Lung (tissue), 12 donors: ENCODE results near the gene SYMPK. TPM values are rescaled to one million over a fixed set of nuclear protein-coding genes. Genes with fewer than 3 reads are reported as not detected.
"Not testable (repeated sequence)": the region's sequence is repeated elsewhere in the genome, so short reads cannot be mapped to it uniquely, and the experiment has no call there.

Source experiments
- ATAC-seq: fragments of 200-7000 bp; cut with Tn5 transposase; one replicate; pipeline ENCODE4 v1.9.1; 2020; ENCODE audit warnings: moderate number of reproducible peaks; ENCODE audit not compliant: insufficient read depth, low FRiP score
- DNase-seq, 3 donors: peaks; one replicate each; pipeline ENCODE4 v3.0.0-alpha.2; 2013 to 2017
- H3K27ac ChIP-seq, 2 donors: one replicate each; pipeline ENCODE4 v1.5.1; 2013; ENCODE audit warnings: mild to moderate bottlenecking in 2 of 2, moderate library complexity in 2 of 2, control low read depth in 1 of 2, inconsistent platforms in 1 of 2, low read depth in 1 of 2, low read length in 1 of 2
- H3K27me3 ChIP-seq, 3 donors: one replicate each; pipeline ENCODE4 v1.5.1; 2013; ENCODE audit warnings: low read length in 2 of 3; ENCODE audit not compliant: control insufficient read depth in 3 of 3, insufficient read depth in 3 of 3
- H3K36me3 ChIP-seq, 4 donors: one replicate each; pipeline ENCODE4 v1.5.1; 2013; ENCODE audit warnings: low read length in 4 of 4, mild to moderate bottlenecking in 1 of 4, moderate library complexity in 1 of 4; ENCODE audit not compliant: control insufficient read depth in 4 of 4, insufficient read depth in 4 of 4
- H3K4me1 ChIP-seq, 5 donors: one replicate each; pipeline ENCODE4 v1.5.1; 2013; ENCODE audit warnings: low read length in 5 of 5, mild to moderate bottlenecking in 2 of 5, moderate library complexity in 1 of 5; ENCODE audit not compliant: control insufficient read depth in 5 of 5, insufficient read depth in 5 of 5
- H3K4me3 ChIP-seq: one replicate; pipeline ENCODE4 v1.5.1; 2013; ENCODE audit warnings: mild to moderate bottlenecking, control low read depth, moderate library complexity
- H3K9ac ChIP-seq, 2 donors: one replicate each; pipeline ENCODE4 v1.5.1; 2013; ENCODE audit warnings: low read length in 2 of 2, control low read depth in 1 of 2; ENCODE audit not compliant: insufficient read depth in 1 of 2
- H3K9me3 ChIP-seq, 4 donors: one replicate each; pipeline ENCODE4 v1.5.1; 2013; ENCODE audit warnings: low read length in 3 of 4, mild to moderate bottlenecking in 1 of 4, moderate library complexity in 1 of 4; ENCODE audit not compliant: control insufficient read depth in 4 of 4, insufficient read depth in 3 of 4
- WGBS, 2 donors: extraction: QIAGEN DNeasy Blood & Tissue Kit; methylation state at CpG; one replicate each; pipeline ENCODE4 v1.1.7; 2013; 5-methylcytosine and 5-hydroxymethylcytosine counted together
- polyA plus RNA-seq, 2 donors: library from polyadenylated mRNA; stranded (reverse); fragments of 200-250 nt; gene quantifications; one replicate each; pipeline ENCODE4 v1.2.1, GENCODE V29; 2013
- total RNA-seq, 2 donors: library from RNA; depleted of rRNA in 1 of 2; stranded (reverse); fragments of >200 nt in 1 of 2; gene quantifications; one replicate each; pipeline ENCODE4 v1.2.1, GENCODE V29; 2014 to 2021
- TF ChIP-seq, protein P1 (sequence below): IDR thresholded peaks from 2 replicates; pipeline ENCODE4 v1.5.1; 2012; ENCODE audit warnings: mild to moderate bottlenecking; ENCODE audit errors: control extremely low read depth, extremely low read depth
- donor health status: control.
- donor health status: control.
- donor health status: Bipolar disorder and iron deficiency.
- donor health status: healthy.
- donor health status: DM: yes; HTN: yes; CAD: no.

The SYMPK gene
- total and polyA plus RNA-seq, 4 donors = 40.3 to 125 (median 64.8) TPM

DNA sequence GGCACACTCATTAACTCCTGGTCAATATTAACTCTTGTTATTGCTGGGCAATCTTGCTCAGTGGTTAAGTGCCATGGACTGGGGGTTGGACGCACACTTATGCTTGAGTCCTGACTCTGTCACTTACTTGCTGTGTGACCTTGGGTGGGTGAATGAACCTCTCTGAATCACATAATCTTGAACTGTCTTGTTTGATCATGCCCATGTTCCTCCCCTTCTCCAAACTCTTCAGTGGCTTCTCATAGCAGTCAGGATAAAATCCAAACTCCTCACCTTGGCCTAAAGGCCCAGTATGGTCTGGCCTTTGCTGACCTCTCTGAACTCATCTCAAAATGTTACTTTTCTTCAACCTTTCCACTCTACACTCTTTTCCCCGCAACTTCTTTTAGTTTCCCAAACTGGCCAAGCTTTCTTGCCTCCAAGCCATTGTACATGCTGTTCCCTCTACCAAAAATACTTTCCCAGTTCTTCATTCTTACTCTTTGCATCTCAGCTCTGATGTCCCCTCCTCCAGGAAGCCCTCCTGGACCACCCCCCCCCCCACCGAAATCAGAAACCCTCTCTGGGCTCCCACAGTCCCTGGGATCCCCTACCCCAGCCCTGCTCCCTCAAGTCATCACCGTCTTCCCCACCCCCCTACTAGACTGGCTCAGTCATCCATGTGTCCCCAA lies 37.1 kb upstream of the SYMPK start:
- 96 to 100% methylated on average over 4 of the region's 4 CpGs for WGBS, 2 donors
- DNase-seq (no peak), ATAC-seq (no peak)
- TF ChIP-seq, protein P1, sequence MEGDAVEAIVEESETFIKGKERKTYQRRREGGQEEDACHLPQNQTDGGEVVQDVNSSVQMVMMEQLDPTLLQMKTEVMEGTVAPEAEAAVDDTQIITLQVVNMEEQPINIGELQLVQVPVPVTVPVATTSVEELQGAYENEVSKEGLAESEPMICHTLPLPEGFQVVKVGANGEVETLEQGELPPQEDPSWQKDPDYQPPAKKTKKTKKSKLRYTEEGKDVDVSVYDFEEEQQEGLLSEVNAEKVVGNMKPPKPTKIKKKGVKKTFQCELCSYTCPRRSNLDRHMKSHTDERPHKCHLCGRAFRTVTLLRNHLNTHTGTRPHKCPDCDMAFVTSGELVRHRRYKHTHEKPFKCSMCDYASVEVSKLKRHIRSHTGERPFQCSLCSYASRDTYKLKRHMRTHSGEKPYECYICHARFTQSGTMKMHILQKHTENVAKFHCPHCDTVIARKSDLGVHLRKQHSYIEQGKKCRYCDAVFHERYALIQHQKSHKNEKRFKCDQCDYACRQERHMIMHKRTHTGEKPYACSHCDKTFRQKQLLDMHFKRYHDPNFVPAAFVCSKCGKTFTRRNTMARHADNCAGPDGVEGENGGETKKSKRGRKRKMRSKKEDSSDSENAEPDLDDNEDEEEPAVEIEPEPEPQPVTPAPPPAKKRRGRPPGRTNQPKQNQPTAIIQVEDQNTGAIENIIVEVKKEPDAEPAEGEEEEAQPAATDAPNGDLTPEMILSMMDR = no peak
- no peaks in the 10 kb centered on the region for H3K9me3 ChIP-seq
- no peak overlapping the region for H3K9ac ChIP-seq
- no peak overlapping the region for H3K4me3 ChIP-seq
- no peak overlapping the region for H3K27ac ChIP-seq
- H3K4me1 ChIP-seq = peaks cover 0 to 14% (median 6%) of the 10 kb centered on the region in 5 donors
- peaks cover 2 to 16% (median 6%) of the 10 kb centered on the region in 4 donors for H3K36me3 ChIP-seq
- no peaks in the 10 kb centered on the region for H3K27me3 ChIP-seq

GRCh38 chr19:45899253-45899652 lies 36.3 kb upstream of the SYMPK start:
- WGBS, 2 donors = 97 to 99% methylated on average over 7 of the region's 7 CpGs
- H3K27me3 ChIP-seq = no peaks in the 10 kb centered on the region
- ATAC-seq (no peak), DNase-seq (no peak)
- H3K4me3 ChIP-seq = no peak overlapping the region
- H3K9ac ChIP-seq = no peak overlapping the region
- TF ChIP-seq, protein P1 = no peak
- H3K36me3 ChIP-seq = peaks cover 2 to 16% (median 6%) of the 10 kb centered on the region in 4 donors
- peaks cover 0 to 14% (median 6%) of the 10 kb centered on the region in 5 donors for H3K4me1 ChIP-seq
- H3K9me3 ChIP-seq = no peaks in the 10 kb centered on the region
- no peak overlapping the region for H3K27ac ChIP-seq

DNA sequence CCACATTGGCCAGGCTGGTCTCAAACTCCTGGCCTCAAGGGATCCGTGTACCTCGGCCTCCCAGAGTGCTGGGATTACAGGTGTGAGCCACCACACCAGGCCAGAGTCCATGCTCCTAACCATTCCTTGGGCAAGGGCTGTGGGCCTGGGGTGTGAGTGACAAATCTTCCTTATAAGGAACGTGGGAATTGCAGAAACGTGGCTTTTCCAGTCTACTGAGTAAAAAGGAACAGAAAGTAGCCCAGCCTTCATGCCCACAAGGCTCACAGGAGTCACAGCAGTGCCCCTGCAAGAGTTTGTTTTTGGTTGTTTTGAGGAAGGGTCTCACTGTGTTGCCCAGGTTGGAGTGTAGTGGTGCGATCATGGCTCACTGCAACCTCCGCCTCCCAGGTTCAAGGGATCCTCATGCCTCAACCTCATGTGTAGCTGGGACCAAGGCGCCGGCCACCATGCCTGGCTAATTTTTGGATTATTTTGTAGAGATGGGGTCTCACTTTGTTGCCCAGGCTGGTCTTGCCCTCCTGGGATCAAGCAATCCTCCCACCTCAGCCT lies 34.4 kb upstream of the SYMPK start:
- DNase-seq = no peak
- Histone ChIP-seq H3K27ac (no peak overlapping the region), H3K4me3 (no peak overlapping the region), H3K36me3 (peaks cover 2 to 16% (median 6%) of the 10 kb centered on the region in 4 donors), H3K9me3 (no peaks in the 10 kb centered on the region), H3K4me1 (peaks cover 0 to 10% (median 6%) of the 10 kb centered on the region in 5 donors), H3K9ac (no peak overlapping the region), H3K27me3 (no peaks in the 10 kb centered on the region)
- WGBS, 2 donors = 90 to 91% methylated on average over 8 of the region's 8 CpGs
- no peak for ATAC-seq
- TF ChIP-seq, protein P1 = no peak

GRCh38 chr19:45895983-45896599 lies 33.1 kb upstream of the SYMPK start:
- DNase-seq, H3K27ac ChIP-seq, H3K4me3 ChIP-seq, H3K9me3 ChIP-seq, ATAC-seq, H3K9ac ChIP-seq, H3K27me3 ChIP-seq, H3K4me1 ChIP-seq: not testable (repeated sequence)
- WGBS, 2 donors = 95 to 98% methylated on average over 12 of the region's 12 CpGs
- H3K36me3 ChIP-seq = peaks cover 2 to 21% (median 6%) of the 10 kb centered on the region in 4 donors
